NCI-H345 treated with DMSO at 0.1 percent for 48 hours (cell line): ENCODE measurements around the gene SLC13A2.
"Not testable (repeated sequence)": the region's sequence is repeated elsewhere in the genome, so short reads cannot be mapped to it uniquely, and the experiment has no call there.

Experiments used
- DNase-seq: peaks from one replicate; lab custom pipeline; 2025; ENCODE audit not compliant: unreplicated experiment; lab: John Stamatoyannopoulos, UW

The SLC13A2 gene

GRCh38 chr17:28473542-28473941 is at the start of gene SLC13A2:
TSS of gene SLC13A2 (plus strand) at chr17:28473644. CDS start at chr17:28473713, 69 bp downstream.
- DNase-seq = no peak

- DNase-seq = no peak
Observed at GRCh38 chr17:28425206-28425605, 48.2 kb upstream of the SLC13A2 start.

- DNase-seq = no peak
Observed at GRCh38 chr17:28426081-28426519, 47.3 kb upstream of the SLC13A2 start.

GRCh38 chr17:28427371-28427770 is 46.1 kb upstream of the SLC13A2 start:
- peak; percentile 32 for DNase-seq

GRCh38 chr17:28427982-28428381 is 45.5 kb upstream of the SLC13A2 start:
- not testable (repeated sequence) for DNase-seq

GRCh38 chr17:28433721-28434120 is 39.7 kb upstream of the SLC13A2 start:
- no peak for DNase-seq

- not testable (repeated sequence) for DNase-seq
Observed at GRCh38 chr17:28434326-28434725, 39.1 kb upstream of the SLC13A2 start.

- no peak for DNase-seq
Observed at GRCh38 chr17:28443901-28444638, 29.4 kb upstream of the SLC13A2 start.

GRCh38 chr17:28446716-28447395 is 26.6 kb upstream of the SLC13A2 start:
- DNase-seq = no peak

- no peak for DNase-seq
Observed at GRCh38 chr17:28447396-28447760, 26.1 kb upstream of the SLC13A2 start.

- no peak for DNase-seq
Observed at GRCh38 chr17:28449859-28450258, 23.6 kb upstream of the SLC13A2 start.

- DNase-seq = no peak
Observed at GRCh38 chr17:28457890-28458289, 15.6 kb upstream of the SLC13A2 start.

- not testable (repeated sequence) for DNase-seq
Observed at GRCh38 chr17:28458881-28459280, 14.6 kb upstream of the SLC13A2 start.

GRCh38 chr17:28460901-28461300 is 12.5 kb upstream of the SLC13A2 start:
- no peak for DNase-seq

GRCh38 chr17:28466001-28466400 is 7.4 kb upstream of the SLC13A2 start:
- no peak for DNase-seq

GRCh38 chr17:28466521-28467048 is 6.9 kb upstream of the SLC13A2 start:
- no peak for DNase-seq

GRCh38 chr17:28467456-28468025 is 5.9 kb upstream of the SLC13A2 start:
- DNase-seq = no peak

- DNase-seq = not testable (repeated sequence)
Observed at GRCh38 chr17:28468033-28468735, 5.3 kb upstream of the SLC13A2 start.

- no peak for DNase-seq
Observed at GRCh38 chr17:28468781-28469180, 4.7 kb upstream of the SLC13A2 start.

GRCh38 chr17:28469376-28469775 is 4.1 kb upstream of the SLC13A2 start:
- DNase-seq = no peak

GRCh38 chr17:28470266-28470913 is 3.1 kb upstream of the SLC13A2 start:
- DNase-seq = no peak
